ENCODE results near the gene RTF2.

RTF2 gene

DNA sequence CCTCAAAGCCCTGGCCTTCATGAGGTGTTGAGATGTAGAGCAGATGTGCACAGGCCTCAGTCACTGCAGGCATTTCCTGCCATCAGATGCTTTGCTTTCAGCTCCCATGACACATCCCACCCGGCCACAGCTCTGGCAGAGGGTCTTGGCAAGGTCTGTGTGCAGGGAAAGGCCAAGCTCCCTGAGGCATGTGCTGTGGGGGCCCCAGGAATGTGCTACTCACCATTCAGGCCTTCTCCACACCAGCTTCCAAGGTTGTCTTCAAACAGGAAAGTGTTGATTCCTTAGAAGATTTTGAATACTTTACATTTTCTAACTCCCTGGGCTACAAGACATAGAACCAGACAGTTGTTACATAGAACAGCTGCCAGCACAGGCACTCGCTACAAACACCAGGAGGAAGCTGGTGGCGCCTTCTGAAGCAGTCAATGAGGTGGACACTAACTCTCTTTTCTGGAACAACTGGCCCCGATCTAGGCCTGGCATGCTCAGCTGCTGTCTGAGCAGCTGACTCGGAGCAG lies 28.6 kb upstream of the RTF2 start:
- DNase-seq = no peak

GRCh38 chr20:56440346-56441007 lies 27.9 kb upstream of the RTF2 start:
- DNase-seq = no peak

- no peak for DNase-seq
These were observed 25.8 kb upstream of the RTF2 start for GRCh38 chr20:56442389-56443365.

DNA sequence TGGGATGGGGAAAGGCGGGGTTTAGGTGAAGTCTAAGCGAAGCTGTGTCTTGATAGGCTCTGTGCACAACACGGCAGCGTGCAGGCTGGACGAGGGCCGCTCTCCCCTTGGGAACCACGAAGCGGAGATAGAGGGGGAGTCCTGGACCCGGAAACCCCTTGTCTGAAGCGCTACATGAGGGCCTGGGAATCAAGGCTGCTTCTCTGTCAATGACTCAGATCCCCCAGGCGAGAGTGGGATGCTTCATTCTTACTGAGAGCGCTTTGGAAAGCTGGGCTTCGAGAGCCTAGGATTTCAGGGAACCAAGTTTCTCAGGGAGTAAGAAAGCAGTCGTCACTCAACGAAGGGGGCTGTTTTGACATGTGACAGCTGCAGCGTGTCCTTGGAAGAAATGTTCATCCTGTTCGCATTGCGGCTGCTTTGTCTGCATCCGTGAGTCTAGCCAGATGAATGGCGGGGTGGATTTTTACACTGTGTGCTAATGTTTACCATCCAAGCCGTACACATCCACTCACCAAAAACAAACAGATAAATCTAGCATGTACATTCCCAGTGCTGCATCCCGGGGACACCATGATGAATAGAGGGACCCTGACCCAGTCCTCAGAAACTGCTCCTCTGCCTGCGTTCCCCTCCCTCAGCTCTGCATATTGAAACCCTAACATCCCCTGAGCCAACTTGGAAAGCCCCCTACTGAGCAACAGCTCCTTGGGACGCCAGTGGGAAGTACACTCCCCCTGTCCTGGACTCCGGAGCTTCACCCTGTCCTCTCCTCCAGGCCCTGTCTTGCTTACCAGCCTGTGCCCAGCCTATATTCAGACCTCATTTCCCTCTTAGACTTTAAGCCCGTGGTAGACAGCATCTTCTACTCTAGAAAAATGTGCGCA lies 24.5 kb upstream of the RTF2 start:
- peak; percentile 36 for DNase-seq

DNA sequence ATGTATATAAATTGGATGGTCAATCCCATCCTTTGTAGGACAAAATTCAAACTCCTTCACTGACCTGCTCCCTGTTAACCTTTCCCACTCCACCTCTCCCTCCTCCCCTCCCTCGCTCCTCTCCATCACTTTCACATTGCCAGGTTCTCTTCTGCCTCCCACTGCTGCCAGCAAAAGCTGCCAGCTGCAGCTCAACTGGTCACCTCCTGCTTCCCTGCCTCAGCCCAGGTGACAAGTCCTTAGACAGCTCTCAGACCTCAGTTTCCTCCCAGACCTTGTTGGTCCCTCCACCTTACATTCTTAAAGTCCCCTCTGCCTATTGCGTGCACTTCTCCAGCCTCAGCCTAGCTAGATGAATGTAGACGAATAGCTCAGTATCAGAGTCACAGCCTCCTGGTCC lies 23.3 kb upstream of the RTF2 start:
- DNase-seq = no peak

GRCh38 chr20:56445540-56445939 lies 22.9 kb upstream of the RTF2 start:
- DNase-seq = no peak

GRCh38 chr20:56447227-56447626 lies 21.2 kb upstream of the RTF2 start:
- DNase-seq = peak; percentile 55

- DNase-seq = no peak
These were observed 19.0 kb upstream of the RTF2 start for GRCh38 chr20:56449459-56449858.

GRCh38 chr20:56451056-56451765 lies 17.2 kb upstream of the RTF2 start:
- no peak for DNase-seq

- no peak for DNase-seq
These were observed 15.1 kb upstream of the RTF2 start for GRCh38 chr20:56453352-56453751.

- DNase-seq = no peak
These were observed 13.7 kb upstream of the RTF2 start for GRCh38 chr20:56454754-56455153.

- peak; percentile 33 for DNase-seq
These were observed 10.1 kb upstream of the RTF2 start for GRCh38 chr20:56458206-56458821.

DNA sequence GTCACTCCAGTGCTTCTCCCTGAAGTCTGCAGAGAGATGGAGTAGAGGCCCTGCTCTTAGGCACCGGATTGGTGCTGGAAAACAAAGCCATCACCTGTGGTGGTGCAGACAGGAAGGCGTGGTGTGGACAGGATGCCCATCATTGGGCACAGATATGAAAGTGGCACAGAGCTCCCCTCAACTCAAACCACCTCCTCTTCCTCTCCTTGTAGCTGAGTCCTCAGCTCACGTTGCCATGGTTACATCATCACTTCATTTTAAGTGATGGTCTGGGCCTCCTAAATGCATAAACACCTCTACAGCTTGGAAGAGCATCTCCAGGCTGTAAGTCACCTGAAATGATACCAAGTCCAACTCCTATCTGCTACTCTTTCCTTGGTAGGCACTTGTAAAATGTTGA lies 8.0 kb upstream of the RTF2 start:
- no peak for DNase-seq

DNA sequence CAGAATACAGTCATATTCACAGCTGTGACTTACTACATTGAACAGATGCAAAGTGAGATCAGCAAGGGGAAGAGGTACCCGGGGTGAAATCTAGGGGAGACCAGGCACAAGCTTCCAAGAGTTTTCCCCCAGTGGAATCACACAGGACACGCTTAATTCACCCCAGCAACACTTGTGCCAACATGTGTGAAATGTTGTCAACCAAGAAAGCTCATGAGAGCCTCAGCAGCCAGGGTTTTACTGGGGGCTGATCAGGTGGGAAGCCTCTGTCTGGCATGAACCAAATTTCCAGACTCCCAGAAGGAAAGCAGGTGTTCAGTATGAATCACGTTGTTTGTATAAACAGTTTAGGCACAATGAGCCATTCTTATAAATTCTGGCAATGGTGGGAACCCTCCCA lies 6.9 kb upstream of the RTF2 start:
- DNase-seq = no peak

DNA sequence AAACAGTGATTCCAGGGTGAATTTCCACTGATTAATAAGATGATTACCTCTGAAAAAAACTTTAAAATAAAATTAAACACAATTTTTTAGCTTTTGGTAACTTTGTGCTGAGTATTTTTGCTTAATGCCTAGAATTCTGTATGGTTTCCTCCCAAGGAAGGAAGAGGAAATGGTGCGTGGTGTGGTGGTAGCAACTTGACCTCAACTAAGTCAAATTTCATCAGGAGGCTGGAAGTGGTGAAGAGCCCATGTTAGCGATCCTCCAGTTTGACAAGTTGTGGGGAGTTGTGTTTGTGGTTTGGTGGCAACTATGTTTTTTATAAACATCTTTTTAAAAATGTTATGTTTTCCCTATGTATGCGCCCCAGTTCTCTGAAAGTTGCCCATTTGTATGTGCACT lies 5.0 kb upstream of the RTF2 start:
- DNase-seq = no peak

- no peak for DNase-seq
These were observed 2.4 kb upstream of the RTF2 start for GRCh38 chr20:56465997-56466396.

- DNase-seq = no peak
These were observed 485 bp upstream of the RTF2 start for GRCh38 chr20:56467968-56468315.

DNA sequence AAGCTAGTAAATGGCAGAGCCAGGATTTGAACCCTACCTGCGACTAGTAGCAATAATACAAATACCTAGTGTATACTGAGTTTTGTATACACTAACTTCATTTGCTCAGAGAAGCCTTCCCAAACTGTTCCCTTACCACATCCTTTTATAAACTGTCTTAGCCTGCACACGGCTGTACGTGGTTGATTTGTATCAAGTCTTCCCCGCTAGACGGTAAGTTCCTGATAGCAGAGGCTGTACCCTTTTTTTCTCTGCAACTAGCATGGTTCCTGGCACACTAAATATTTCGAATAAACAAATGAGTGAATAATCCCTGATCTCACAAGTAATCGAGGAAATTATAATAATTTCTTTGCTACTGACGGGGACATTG lies 636 bp downstream of the RTF2 start:
- DNase-seq = no peak

- no peak for DNase-seq
These were observed 15.5 kb downstream of the RTF2 start for GRCh38 chr20:56483970-56484369.

DNA sequence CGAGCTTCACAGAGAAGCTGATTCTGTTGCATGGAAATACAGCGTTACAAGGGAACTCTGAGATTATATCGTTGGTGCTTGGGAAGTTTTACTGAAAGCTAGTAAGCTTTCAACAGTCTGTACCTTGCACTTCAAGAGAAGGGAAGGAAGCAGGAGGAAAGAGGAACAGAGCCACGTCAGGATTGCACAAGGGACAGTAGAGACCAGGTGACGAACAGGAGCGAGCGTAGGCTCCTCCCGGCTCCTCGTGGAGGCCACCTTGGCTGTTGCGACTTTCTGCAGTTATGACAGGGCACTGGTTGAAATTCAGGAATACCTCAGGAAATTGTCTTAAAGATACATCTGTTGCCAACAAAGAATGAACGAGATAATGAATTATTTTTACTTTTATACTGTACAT lies 18.8 kb downstream of the RTF2 start:
- DNase-seq = no peak

GRCh38 chr20:56488566-56488965 lies 20.1 kb downstream of the RTF2 start:
- DNase-seq = no peak

DNA sequence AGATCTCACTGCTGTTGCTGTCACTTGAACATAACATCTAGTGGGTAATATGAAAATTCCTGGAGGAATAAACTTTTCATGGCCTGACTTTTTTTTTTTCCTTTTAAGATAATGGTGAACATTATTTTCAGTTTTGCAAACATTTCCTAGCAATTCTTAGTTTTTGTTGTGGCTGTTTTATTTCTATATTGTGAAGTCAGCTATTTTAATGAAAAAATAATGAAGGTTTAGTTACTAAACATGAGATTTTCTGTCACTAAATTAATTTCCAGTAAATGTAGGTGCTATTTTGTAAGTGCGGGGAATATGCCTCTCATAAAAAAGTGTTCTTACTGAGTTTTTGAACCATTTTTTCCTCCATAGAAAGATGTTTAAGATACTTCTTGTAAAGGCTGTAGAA lies 32.7 kb downstream of the RTF2 start:
- no peak for DNase-seq

Data from NCI-H69 (cell line).